GM12878 (cell line): ENCODE measurements around the gene TBXA2R. TPM values are rescaled to one million over a fixed set of nuclear protein-coding genes. Genes with fewer than 3 reads are reported as not detected.

Experiments
- BMI1 ChIP-seq: fragments of 450-650 bp; IDR thresholded peaks from 2 replicates; pipeline ENCODE4 v1.6.1; 2016; ENCODE audit warnings: mild to moderate bottlenecking, moderate library complexity, borderline replicate concordance
- CREB1 ChIP-seq: IDR thresholded peaks from 2 replicates; pipeline ENCODE4 v1.6.1; 2012; ENCODE audit warnings: low read depth, mild to moderate bottlenecking, inconsistent platforms
- E4F1 ChIP-seq: fragments of 450-650 bp; IDR thresholded peaks from 2 replicates; pipeline ENCODE4 v1.6.1; 2018; ENCODE audit warnings: borderline replicate concordance, mild to moderate bottlenecking; ENCODE audit not compliant: partially characterized antibody
- EED ChIP-seq: sonication (generic); IDR thresholded peaks from 2 replicates; pipeline ENCODE4 v1.6.1; 2016; ENCODE audit warnings: antibody characterized with exemption, low read depth
- EZH2 ChIP-seq: IDR thresholded peaks from 2 replicates; pipeline ENCODE4 v1.6.1; 2012; ENCODE audit warnings: low read depth, mild to moderate bottlenecking, control low read depth, inconsistent platforms, low read length, borderline replicate concordance; ENCODE audit not compliant: control insufficient read depth
- FOS ChIP-seq: IDR thresholded peaks from 3 replicates; pipeline ENCODE4 v1.6.1; 2011; ENCODE audit warnings: borderline replicate concordance; ENCODE audit not compliant: insufficient read length; ENCODE audit errors: extremely low read depth
- HDGF ChIP-seq: fragments of 450-650 bp; IDR thresholded peaks from 2 replicates; pipeline ENCODE4 v1.6.1; 2016; ENCODE audit warnings: antibody characterized with exemption
- IKZF1 ChIP-seq: fragments of 450-650 bp; conservative IDR thresholded peaks from 2 replicates; pipeline ENCODE4 v1.6.1; 2017; ENCODE audit warnings: antibody characterized with exemption, mild to moderate bottlenecking
- JUND ChIP-seq: IDR thresholded peaks from 2 replicates; pipeline ENCODE4 v1.6.1; 2012; ENCODE audit warnings: low read depth, mild to moderate bottlenecking, low read length, improper control_type of control experiment, moderate library complexity
- KDM1A ChIP-seq: fragments of 200-600 bp; sonication (generic); IDR thresholded peaks from 2 replicates; pipeline ENCODE4 v1.6.1; 2016; ENCODE audit warnings: borderline replicate concordance
- KLF5 ChIP-seq: fragments of 450-650 bp; IDR thresholded peaks from 2 replicates; pipeline ENCODE4 v1.6.1; 2014; ENCODE audit warnings: mild to moderate bottlenecking; ENCODE audit not compliant: partially characterized antibody
- MXI1 ChIP-seq: fragments of 150-350 bp; IDR thresholded peaks from 2 replicates; pipeline ENCODE4 v1.6.1; 2011; ENCODE audit warnings: low read depth, mild to moderate bottlenecking, inconsistent platforms, low read length, improper control_type of control experiment
- NFYB ChIP-seq: IDR thresholded peaks from 2 replicates; pipeline ENCODE4 v1.6.1; 2011; ENCODE audit warnings: low read depth, mild to moderate bottlenecking, low read length, improper control_type of control experiment, moderate library complexity; ENCODE audit not compliant: insufficient read depth
- NRF1 ChIP-seq: conservative IDR thresholded peaks from 2 replicates; pipeline ENCODE4 v1.6.1; 2011; ENCODE audit warnings: mild to moderate bottlenecking, low read depth, low read length, improper control_type of control experiment
- POLR2A ChIP-seq: IDR thresholded peaks from 2 replicates; pipeline ENCODE4 v1.6.1; 2011; ENCODE audit warnings: low read depth, mild to moderate bottlenecking, low read length
- SMC3 ChIP-seq: IDR thresholded peaks from 2 replicates; pipeline ENCODE4 v1.6.1; 2011; ENCODE audit warnings: low read length, improper control_type of control experiment, borderline replicate concordance
- SRF ChIP-seq, 2 experiments: IDR thresholded peaks; 2 replicates each; pipeline ENCODE4 v1.6.1; 2011; ENCODE audit warnings: low read depth in 2 of 2, low read length in 2 of 2, mild to moderate bottlenecking in 1 of 2, moderate library complexity in 1 of 2
- TARDBP ChIP-seq: IDR thresholded peaks from 2 replicates; pipeline ENCODE4 v1.6.1; 2016; ENCODE audit warnings: borderline replicate concordance
- USF1 ChIP-seq: IDR thresholded peaks from 2 replicates; pipeline ENCODE4 v1.6.1; 2011; ENCODE audit warnings: borderline replicate concordance, low read depth, mild to moderate bottlenecking, moderate library complexity, mixed read lengths, low read length; ENCODE audit not compliant: insufficient read depth; ENCODE audit errors: extremely low read length
- USF2 ChIP-seq: IDR thresholded peaks from 2 replicates; pipeline ENCODE4 v1.6.1; 2011; ENCODE audit warnings: low read depth, low read length, improper control_type of control experiment, borderline replicate concordance
- YBX1 ChIP-seq: fragments of 450-650 bp; IDR thresholded peaks from 2 replicates; pipeline ENCODE4 v1.6.1; 2016; ENCODE audit warnings: antibody characterized with exemption
- ZNF217 ChIP-seq: fragments of 450-650 bp; IDR thresholded peaks from 2 replicates; pipeline ENCODE4 v1.6.1; 2017; ENCODE audit warnings: antibody characterized with exemption, mild to moderate bottlenecking
- polyA plus RNA-seq, 11 experiments: library from polyadenylated mRNA; depleted of rRNA in 4 of 11; unstranded in 6 of 11; stranded (reverse) in 5 of 11; fragments of >200 nt; fragmentation: Nextera tagmentation in 4 of 11; fragmentation: Illumina TruSeq in 1 of 11; extraction: Ambion mirVana in 4 of 11; extraction: Trizol in 1 of 11; gene quantifications; 1 replicate in 1 of 11; 2 replicates in 10 of 11; pipeline versions ENCODE4 v1.2.1 to v1.2.3, GENCODE V29; 2011 to 2016; ENCODE audit warnings: inconsistent platforms in 2 of 11, missing spikeins in 2 of 11, low read depth in 1 of 11
- total RNA-seq, 4 experiments: library from RNA; depleted of rRNA in 3 of 4; stranded (reverse); fragments of >200 nt in 3 of 4; fragmentation: Illumina TruSeq in 1 of 4; extraction: Trizol in 1 of 4; gene quantifications; 2 replicates each; pipeline versions ENCODE4 v1.2.1 to v1.2.3, GENCODE V29; 2013 to 2021
- TF ChIP-seq, protein P1 (sequence below): fragments of 450-650 bp; IDR thresholded peaks from 2 replicates; pipeline ENCODE4 v1.6.1; 2016; ENCODE audit warnings: mild to moderate bottlenecking
- TF ChIP-seq, protein P2 (sequence below): fragments of 150-350 bp; IDR thresholded peaks from 2 replicates; pipeline ENCODE4 v1.6.1; 2014; ENCODE audit warnings: mild to moderate bottlenecking, low read depth, low read length

Gene TBXA2R
- total and polyA plus RNA-seq, 10 of the 15 experiments (the other 5 are each of a cell fraction or from before 2014, with no cell fraction given): 0.03 TPM; not detected in 8

DNA sequence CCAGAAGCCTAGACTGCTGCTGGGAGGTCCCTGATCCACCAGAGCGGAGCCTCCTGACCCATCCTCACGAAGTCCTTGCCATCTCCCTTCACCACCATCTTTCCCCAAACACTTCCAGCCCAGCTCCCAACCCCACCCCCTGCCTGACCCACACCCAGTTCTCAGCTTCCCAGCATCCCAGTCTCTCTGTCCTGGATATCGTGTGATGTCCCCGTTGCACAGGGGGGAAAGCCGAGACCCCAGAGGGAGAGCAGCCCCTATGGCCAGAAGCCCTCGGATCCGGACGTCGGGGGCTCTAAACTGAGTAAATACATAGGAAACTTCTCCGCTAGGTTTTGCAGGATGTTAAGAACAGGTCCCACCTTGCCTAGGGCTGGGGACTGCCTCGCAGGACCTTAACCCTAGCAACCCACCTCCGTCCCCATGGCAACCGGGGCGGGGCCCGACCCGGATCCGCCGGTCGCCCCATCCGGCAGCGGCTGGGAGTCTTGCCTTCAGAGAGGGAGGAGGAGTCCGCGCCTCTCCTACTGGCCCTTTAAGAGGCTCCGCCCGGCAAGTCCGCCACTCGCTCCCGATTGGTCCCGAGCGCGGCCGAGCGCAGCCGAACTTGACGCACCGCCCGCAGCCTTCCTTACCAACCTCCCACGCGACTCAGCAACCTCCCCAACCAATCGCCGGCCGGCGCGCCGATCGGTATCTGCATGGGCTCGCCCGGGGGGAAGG is 34.4 kb downstream of the TBXA2R start (continued):
- TF ChIP-seq USF1 (no peak), JUND (no peak), NFYB (peak; percentile 97), YBX1 (no peak), SRF (IDR thresholded peaks at IDR 0.05; ENCODE audit: low read depth in 2 of 2, low read length in 2 of 2) (no peak), CREB1 (peak; percentile 82; the same call in 1 of the 2 replicates), HDGF (peak; percentile 96), USF2 (no peak), E4F1 (peak; percentile 52), SMC3 (no peak), EZH2 (no peak), FOS (peak; percentile 18), POLR2A (no peak), KDM1A (no peak), IKZF1 (no peak), NRF1 (no peak; the same call in 1 of the 2 replicates), TARDBP (no peak), MXI1 (peak; percentile 78), KLF5 (no peak), BMI1 (peak; percentile 98), ZNF217 (no peak), EED (no peak)
- TF ChIP-seq, protein P1, sequence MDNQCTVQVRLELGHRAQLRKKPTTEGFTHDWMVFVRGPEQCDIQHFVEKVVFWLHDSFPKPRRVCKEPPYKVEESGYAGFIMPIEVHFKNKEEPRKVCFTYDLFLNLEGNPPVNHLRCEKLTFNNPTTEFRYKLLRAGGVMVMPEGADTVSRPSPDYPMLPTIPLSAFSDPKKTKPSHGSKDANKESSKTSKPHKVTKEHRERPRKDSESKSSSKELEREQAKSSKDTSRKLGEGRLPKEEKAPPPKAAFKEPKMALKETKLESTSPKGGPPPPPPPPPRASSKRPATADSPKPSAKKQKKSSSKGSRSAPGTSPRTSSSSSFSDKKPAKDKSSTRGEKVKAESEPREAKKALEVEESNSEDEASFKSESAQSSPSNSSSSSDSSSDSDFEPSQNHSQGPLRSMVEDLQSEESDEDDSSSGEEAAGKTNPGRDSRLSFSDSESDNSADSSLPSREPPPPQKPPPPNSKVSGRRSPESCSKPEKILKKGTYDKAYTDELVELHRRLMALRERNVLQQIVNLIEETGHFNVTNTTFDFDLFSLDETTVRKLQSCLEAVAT: no peak
- TF ChIP-seq, protein P2, sequence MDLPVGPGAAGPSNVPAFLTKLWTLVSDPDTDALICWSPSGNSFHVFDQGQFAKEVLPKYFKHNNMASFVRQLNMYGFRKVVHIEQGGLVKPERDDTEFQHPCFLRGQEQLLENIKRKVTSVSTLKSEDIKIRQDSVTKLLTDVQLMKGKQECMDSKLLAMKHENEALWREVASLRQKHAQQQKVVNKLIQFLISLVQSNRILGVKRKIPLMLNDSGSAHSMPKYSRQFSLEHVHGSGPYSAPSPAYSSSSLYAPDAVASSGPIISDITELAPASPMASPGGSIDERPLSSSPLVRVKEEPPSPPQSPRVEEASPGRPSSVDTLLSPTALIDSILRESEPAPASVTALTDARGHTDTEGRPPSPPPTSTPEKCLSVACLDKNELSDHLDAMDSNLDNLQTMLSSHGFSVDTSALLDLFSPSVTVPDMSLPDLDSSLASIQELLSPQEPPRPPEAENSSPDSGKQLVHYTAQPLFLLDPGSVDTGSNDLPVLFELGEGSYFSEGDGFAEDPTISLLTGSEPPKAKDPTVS: no peak
